Measurements from ENCODE around the gene C1QTNF2. TPM values are rescaled to one million over a fixed set of nuclear protein-coding genes. Genes with fewer than 3 reads are reported as not detected.

C1QTNF2 gene
- total RNA-seq, 4 donors from 2014 or later: 1.3 to 2.9 (median 2.5) TPM

GRCh38 chr5:160363211-160363610, 7.2 kb downstream of the C1QTNF2 start:
- Histone ChIP-seq H3K9me3 (no peaks in the 10 kb centered on the region), H3K4me1 (peaks cover 18 to 37% (median 30%) of the 10 kb centered on the region in 4 donors), H3K27ac (replicated peaks in 1 of 4) (peak overlapping the region; percentile 47 to 71 (median 56)), H3K36me3 (no peaks in the 10 kb centered on the region), H3K4me3 (no peak overlapping the region), H3K27me3 (no peaks in the 10 kb centered on the region)
- intact Hi-C loops (cut with DNase I): no loop called here
- no peak for DNase-seq (ENCODE audit: extremely low spot score)
- TF ChIP-seq, protein P1, sequence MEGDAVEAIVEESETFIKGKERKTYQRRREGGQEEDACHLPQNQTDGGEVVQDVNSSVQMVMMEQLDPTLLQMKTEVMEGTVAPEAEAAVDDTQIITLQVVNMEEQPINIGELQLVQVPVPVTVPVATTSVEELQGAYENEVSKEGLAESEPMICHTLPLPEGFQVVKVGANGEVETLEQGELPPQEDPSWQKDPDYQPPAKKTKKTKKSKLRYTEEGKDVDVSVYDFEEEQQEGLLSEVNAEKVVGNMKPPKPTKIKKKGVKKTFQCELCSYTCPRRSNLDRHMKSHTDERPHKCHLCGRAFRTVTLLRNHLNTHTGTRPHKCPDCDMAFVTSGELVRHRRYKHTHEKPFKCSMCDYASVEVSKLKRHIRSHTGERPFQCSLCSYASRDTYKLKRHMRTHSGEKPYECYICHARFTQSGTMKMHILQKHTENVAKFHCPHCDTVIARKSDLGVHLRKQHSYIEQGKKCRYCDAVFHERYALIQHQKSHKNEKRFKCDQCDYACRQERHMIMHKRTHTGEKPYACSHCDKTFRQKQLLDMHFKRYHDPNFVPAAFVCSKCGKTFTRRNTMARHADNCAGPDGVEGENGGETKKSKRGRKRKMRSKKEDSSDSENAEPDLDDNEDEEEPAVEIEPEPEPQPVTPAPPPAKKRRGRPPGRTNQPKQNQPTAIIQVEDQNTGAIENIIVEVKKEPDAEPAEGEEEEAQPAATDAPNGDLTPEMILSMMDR (IDR thresholded peaks at IDR 0.05): no peak
- TF ChIP-seq EP300 (IDR thresholded peaks at IDR 0.05) (no peak), POLR2A (IDR thresholded peaks at IDR 0.05; ENCODE audit: low read depth) (no peak), POLR2AphosphoS5 (IDR thresholded peaks at IDR 0.05) (no peak)
- whole genome bisulfite sequencing: 66% methylated on average over 3 of the region's 3 CpGs

GRCh38 chr5:160361624-160362228, 8.7 kb downstream of the C1QTNF2 start:
- H3K27me3 ChIP-seq: no peaks in the 10 kb centered on the region
- no peak for DNase-seq (ENCODE audit: extremely low spot score)
- peaks cover 32 to 45% (median 43%) of the 10 kb centered on the region in 4 donors for H3K4me1 ChIP-seq
- TF ChIP-seq, protein P1 (IDR thresholded peaks at IDR 0.05): no peak
- TF ChIP-seq POLR2AphosphoS5 (IDR thresholded peaks at IDR 0.05): no peak
- TF ChIP-seq EP300 (IDR thresholded peaks at IDR 0.05): no peak
- no peak for TF ChIP-seq POLR2A (IDR thresholded peaks at IDR 0.05; ENCODE audit: low read depth)
- 93% methylated on average over 5 of the region's 9 CpGs for WGBS
- intact Hi-C loops (cut with DNase I): no loop called here
- no peaks in the 10 kb centered on the region for H3K36me3 ChIP-seq
- H3K4me3 ChIP-seq: no peak overlapping the region
- H3K27ac ChIP-seq (replicated peaks in 1 of 4): no peak overlapping the region
- no peaks in the 10 kb centered on the region for H3K9me3 ChIP-seq

GRCh38 chr5:160360310-160360709, 10.1 kb downstream of the C1QTNF2 start:
- peak overlapping the region in 1 of 4 donors; percentile 37 for H3K27ac ChIP-seq (replicated peaks in 1 of 4)
- 80% methylated on average over 3 of the region's 3 CpGs for whole genome bisulfite sequencing
- no peak overlapping the region for H3K4me3 ChIP-seq
- TF ChIP-seq POLR2AphosphoS5 (IDR thresholded peaks at IDR 0.05) (no peak), EP300 (IDR thresholded peaks at IDR 0.05) (no peak), POLR2A (IDR thresholded peaks at IDR 0.05; ENCODE audit: low read depth) (no peak)
- TF ChIP-seq, protein P1 (IDR thresholded peaks at IDR 0.05): no peak
- DNase-seq (ENCODE audit: extremely low spot score): no peak
- H3K9me3 ChIP-seq: no peaks in the 10 kb centered on the region
- no peaks in the 10 kb centered on the region for H3K36me3 ChIP-seq
- peaks cover 33 to 49% (median 49%) of the 10 kb centered on the region in 4 donors for H3K4me1 ChIP-seq
- intact Hi-C loops (cut with DNase I): no loop called here
- H3K27me3 ChIP-seq: no peaks in the 10 kb centered on the region

- intact Hi-C loops (cut with DNase I): no loop called here
- TF ChIP-seq, protein P1 (IDR thresholded peaks at IDR 0.05): no peak
- TF ChIP-seq EP300 (IDR thresholded peaks at IDR 0.05) (no peak), POLR2A (IDR thresholded peaks at IDR 0.05; ENCODE audit: low read depth) (no peak), POLR2AphosphoS5 (IDR thresholded peaks at IDR 0.05) (no peak)
- WGBS: 65% methylated on average over 4 of the region's 4 CpGs
- Histone ChIP-seq H3K36me3 (peaks cover 0 to 2% (median 0%) of the 10 kb centered on the region in 4 donors), H3K4me1 (peaks cover 33 to 49% (median 49%) of the 10 kb centered on the region in 4 donors), H3K27me3 (no peaks in the 10 kb centered on the region), H3K27ac (replicated peaks in 1 of 4) (peak overlapping the region in 2 of 4 donors; percentile 10 to 37), H3K4me3 (no peak overlapping the region), H3K9me3 (no peaks in the 10 kb centered on the region)
- no peak for DNase-seq (ENCODE audit: extremely low spot score)
These were observed 10.6 kb downstream of the C1QTNF2 start for GRCh38 chr5:160359816-160360215.

All from esophagus muscularis mucosa (tissue), 4 donors.